HCT116 (cell line): ENCODE measurements around the gene NOC2L. TPM values are rescaled to one million over a fixed set of nuclear protein-coding genes. Genes with fewer than 3 reads are reported as not detected.

Source experiments
- ATAC-seq: fragments of 200-7000 bp; cut with Tn5 transposase; 2 replicates; pipeline ENCODE4 v1.9.1; 2020; ENCODE audit warnings: mild to moderate bottlenecking, moderate library complexity
- BruUV-seq: library from RNA; stranded (reverse); fragments of 400-500 nt; replicated peaks from 2 replicates; lab custom pipeline; 2021; lab: Mats Ljungman, UMichigan
- CTCF ChIA-PET: fragments of 300-600 bp; sonication (Branson Sonifier 250); formaldehyde crosslinking; loops from one replicate; lab custom pipeline; 2021; ENCODE audit warnings: antibody characterized with exemption; lab: Charles Lee
- POLR2A ChIA-PET: fragments of 300-600, 350-600 bp; sonication (Branson Sonifier 250); formaldehyde crosslinking; loops from one replicate; lab custom pipeline; 2021; ENCODE audit warnings: antibody characterized with exemption; lab: Charles Lee
- RAD21 ChIA-PET, 2 experiments: fragments of 300-600 bp; sonication (Branson Sonifier 250); formaldehyde crosslinking; loops; one replicate each; lab custom pipeline; 2023; ENCODE audit warnings: low total read pairs in 2 of 2; ENCODE audit not compliant: uncharacterized antibody in 2 of 2, unreplicated experiment in 2 of 2, low non-redundant PET in 1 of 2; lab: Charles Lee
- DNase-seq: peaks from one replicate; pipeline ENCODE4 v3.0.0-alpha.2; 2010; ENCODE audit warnings: low read depth, low spot score
- H2AFZ ChIP-seq: fragments of 200-600 bp; shearing (Covaris generic), sonication (generic); 2 replicates; pipeline ENCODE4 v1.6.1; 2017; ENCODE audit warnings: low read depth, mixed run types, mixed read lengths, antibody characterized with exemption, low read length; ENCODE audit not compliant: poor library complexity, severe bottlenecking
- H3K27ac ChIP-seq: 2 replicates; pipeline ENCODE4 v1.5.1; 2012; ENCODE audit warnings: low read depth, low read length
- H3K27me3 ChIP-seq: fragments of 200-600 bp; sonication (generic); 2 replicates; pipeline ENCODE4 v1.6.1; 2016; ENCODE audit warnings: mixed run types, low read length, mixed read lengths; ENCODE audit not compliant: insufficient read depth
- H3K36me3 ChIP-seq, 2 experiments: fragments of 200-500 bp in 1 of 2; fragments of 200-600 bp in 1 of 2; sonication (Bioruptor generic) in 1 of 2; sonication (generic) in 1 of 2; 2 replicates each; pipeline versions ENCODE4 v1.5.1 to v1.6.1; 2014 to 2016; ENCODE audit warnings: low read length in 2 of 2, inconsistent platforms in 1 of 2, mixed read lengths in 1 of 2, mixed run types in 1 of 2; ENCODE audit not compliant: insufficient read depth in 2 of 2, control insufficient read depth in 1 of 2
- H3K4me1 ChIP-seq, 2 experiments: fragments of 200-600 bp in 1 of 2; sonication (generic) in 1 of 2; 2 replicates each; pipeline versions ENCODE4 v1.5.1 to v1.6.1; 2012 to 2017; ENCODE audit warnings: low read length in 2 of 2, inconsistent platforms in 1 of 2, mild to moderate bottlenecking in 1 of 2, mixed read lengths in 1 of 2, mixed run types in 1 of 2, moderate library complexity in 1 of 2; ENCODE audit not compliant: insufficient read depth in 2 of 2, control insufficient read depth in 1 of 2
- H3K4me2 ChIP-seq: fragments of 200-600 bp; sonication (generic); 2 replicates; pipeline ENCODE4 v1.6.1; 2017; ENCODE audit warnings: mixed run types, low read length, mixed read lengths
- H3K4me3 ChIP-seq, 2 experiments: fragments of 200-600 bp in 1 of 2; sonication (generic) in 1 of 2; replicated peaks in 1 of 2; 2 replicates each; pipeline ENCODE4 v1.5.1; 2011 to 2016; ENCODE audit warnings: low read length in 2 of 2, control low read depth in 1 of 2, low read depth in 1 of 2, mild to moderate bottlenecking in 1 of 2, mixed read lengths in 1 of 2, mixed run types in 1 of 2
- H3K79me2 ChIP-seq: fragments of 200-600 bp; sonication (generic); 2 replicates; pipeline ENCODE4 v1.6.1; 2017; ENCODE audit warnings: mild to moderate bottlenecking, mixed run types, low read length, moderate library complexity, mixed read lengths; ENCODE audit not compliant: insufficient read depth
- H3K9ac ChIP-seq: fragments of 200-600 bp; sonication (generic); 2 replicates; pipeline ENCODE4 v1.6.1; 2016; ENCODE audit warnings: low read length, mixed read lengths
- H3K9me2 ChIP-seq: fragments of 200-600 bp; sonication (generic), shearing (Covaris generic); 2 replicates; pipeline ENCODE4 v1.6.1; 2017; ENCODE audit warnings: mixed run types, mild to moderate bottlenecking, moderate library complexity; ENCODE audit not compliant: insufficient read depth
- H3K9me3 ChIP-seq, 2 experiments: fragments of 200-500 bp in 1 of 2; fragments of 200-600 bp in 1 of 2; sonication (Bioruptor generic) in 1 of 2; sonication (generic) in 1 of 2; 2 replicates each; pipeline ENCODE4 v1.6.1; 2014 to 2017; ENCODE audit warnings: low read length in 2 of 2, mixed read lengths in 2 of 2, inconsistent platforms in 1 of 2, low read depth in 1 of 2, mild to moderate bottlenecking in 1 of 2, mixed run types in 1 of 2, moderate library complexity in 1 of 2; ENCODE audit not compliant: control insufficient read depth in 1 of 2, insufficient read depth in 1 of 2
- H4K20me1 ChIP-seq: fragments of 200-600 bp; sonication (generic), shearing (Covaris generic); 2 replicates; pipeline ENCODE4 v1.6.1; 2017; ENCODE audit warnings: mixed run types, mild to moderate bottlenecking, moderate library complexity; ENCODE audit not compliant: insufficient read depth
- CTCF ChIP-seq, 3 experiments: fragments of 200-600 bp in 1 of 3; sonication (generic) in 1 of 3; IDR thresholded peaks in 2 of 3; conservative IDR thresholded peaks in 1 of 3; 2 replicates each; pipeline ENCODE4 v1.5.1; 2012 to 2017; ENCODE audit warnings: low read depth in 2 of 3, low read length in 2 of 3, antibody characterized with exemption in 1 of 3, borderline replicate concordance in 1 of 3, control low read depth in 1 of 3, mild to moderate bottlenecking in 1 of 3, mixed read lengths in 1 of 3, mixed run types in 1 of 3, moderate library complexity in 1 of 3; ENCODE audit not compliant: insufficient read depth in 1 of 3
- EZH2 ChIP-seq: fragments of 200-600 bp; sonication (generic); IDR thresholded peaks from 2 replicates; pipeline ENCODE4 v1.6.1; 2017; ENCODE audit warnings: antibody characterized with exemption, mixed run types
- RAD21 ChIP-seq: IDR thresholded peaks from 2 replicates; pipeline ENCODE4 v1.6.1; 2012; ENCODE audit warnings: low read depth, mild to moderate bottlenecking
- intact Hi-C: fragments of 100-400 bp; cut with micrococcal nuclease; formaldehyde crosslinking; loops from 2 replicates; pipeline ENCODE4 v1.10.0; 2022
- total RNA-seq: library from RNA; stranded (reverse); gene quantifications from one replicate; pipeline ENCODE4 v1.2.1, GENCODE V29; 2021; ENCODE audit not compliant: unreplicated experiment

Gene NOC2L
- total RNA-seq, 1 experiment from 2014 or later, result 260 TPM

- Histone ChIP-seq H3K4me3 (no peak overlapping the region), H3K4me2 (peak overlapping the region; percentile 50), H3K9me3 (no peaks in the 10 kb centered on the region), H3K27ac (no peak overlapping the region), H3K4me1 (0 out of 4 replicates have a peak, but pooled peaks cover 0 to 2% of the 10 kb centered on the region in 2 experiments), H3K9ac (no peak overlapping the region), H2AFZ (no peak overlapping the region), H3K79me2 (no peaks in the 10 kb centered on the region), H4K20me1 (no peaks in the 10 kb centered on the region), H3K9me2 (no peaks in the 10 kb centered on the region), H3K27me3 (no peaks in the 10 kb centered on the region), H3K36me3 (no peaks in the 10 kb centered on the region)
- DNase-seq (no peak), ATAC-seq (peak; percentile 86)
- TF ChIP-seq CTCF (IDR thresholded peaks at IDR 0.05 in 2 of 3, conservative IDR thresholded peaks at IDR 0.05 in 1 of 3; ENCODE audit: borderline replicate concordance in 1 of 3, insufficient read depth in 1 of 3, low read depth in 2 of 3, low read length in 2 of 3) (peak; percentile 59 to 74 (median 69); a peak in 5 of 6 replicates), EZH2 (no peak), RAD21 (peak; percentile 86)
- intact Hi-C loops, result loop anchor here (2.0 to 5.0 kb wide), 3 partner anchors 17 to 307 kb away; partner anchors contain the start of gene HES4
- RAD21 ChIA-PET, result interaction anchor here (0.7 to 1.1 kb wide), 3 partner anchors 15 to 80 kb away, joined by 3 to 5 read pairs (median 4); no protein-coding TSS in a partner anchor
- no TSS peak for BruUV-seq
- CTCF ChIA-PET, result interaction anchor here (0.6 to 2.8 kb wide), 14 partner anchors 10 to 308 kb away, joined by 3 to 18 read pairs (median 4); partner anchors contain the start of genes AGRN, B3GALT6, ISG15 and PLEKHN1
- POLR2A ChIA-PET, result interaction anchor here (1.0 to 1.6 kb wide), 3 partner anchors 14 to 80 kb away, joined by 3 to 5 read pairs (median 3); no protein-coding TSS in a partner anchor
Observed at GRCh38 chr1:983798-984475, 24.9 kb upstream of the NOC2L start.
